GM10266 (cell line): ENCODE data around the gene EPB41.

Experiments
- DNase-seq: peaks from one replicate; pipeline ENCODE4 v3.0.0; 2012; ENCODE audit errors: extremely low spot score
- TF ChIP-seq, protein P1 (sequence below): IDR thresholded peaks from 2 replicates; pipeline ENCODE4 v1.5.1; 2012; ENCODE audit warnings: mild to moderate bottlenecking, low read depth; ENCODE audit not compliant: control insufficient read depth, insufficient read depth; ENCODE audit errors: missing control alignments

Gene EPB41

DNA sequence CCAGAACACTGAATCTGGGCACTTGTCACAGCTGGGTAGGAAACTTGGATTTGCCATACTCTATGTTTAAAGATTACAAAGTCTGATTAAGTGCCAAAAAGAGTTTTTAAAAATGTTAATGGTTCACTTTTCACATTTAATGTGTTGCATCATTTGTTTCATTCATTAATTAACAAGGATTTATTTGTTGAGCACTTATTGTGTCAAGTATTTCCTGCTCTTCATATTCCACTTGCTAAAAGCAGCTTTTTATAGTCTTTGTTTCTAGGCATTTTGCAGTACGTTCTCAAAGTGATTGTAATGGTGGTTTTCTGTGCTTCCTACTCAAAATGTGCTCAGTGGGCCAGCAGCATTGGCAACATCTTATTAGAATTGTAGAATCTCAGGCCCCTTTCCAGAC is 68.7 kb downstream of the EPB41 start:
- DNase-seq: no peak
- TF ChIP-seq, protein P1, sequence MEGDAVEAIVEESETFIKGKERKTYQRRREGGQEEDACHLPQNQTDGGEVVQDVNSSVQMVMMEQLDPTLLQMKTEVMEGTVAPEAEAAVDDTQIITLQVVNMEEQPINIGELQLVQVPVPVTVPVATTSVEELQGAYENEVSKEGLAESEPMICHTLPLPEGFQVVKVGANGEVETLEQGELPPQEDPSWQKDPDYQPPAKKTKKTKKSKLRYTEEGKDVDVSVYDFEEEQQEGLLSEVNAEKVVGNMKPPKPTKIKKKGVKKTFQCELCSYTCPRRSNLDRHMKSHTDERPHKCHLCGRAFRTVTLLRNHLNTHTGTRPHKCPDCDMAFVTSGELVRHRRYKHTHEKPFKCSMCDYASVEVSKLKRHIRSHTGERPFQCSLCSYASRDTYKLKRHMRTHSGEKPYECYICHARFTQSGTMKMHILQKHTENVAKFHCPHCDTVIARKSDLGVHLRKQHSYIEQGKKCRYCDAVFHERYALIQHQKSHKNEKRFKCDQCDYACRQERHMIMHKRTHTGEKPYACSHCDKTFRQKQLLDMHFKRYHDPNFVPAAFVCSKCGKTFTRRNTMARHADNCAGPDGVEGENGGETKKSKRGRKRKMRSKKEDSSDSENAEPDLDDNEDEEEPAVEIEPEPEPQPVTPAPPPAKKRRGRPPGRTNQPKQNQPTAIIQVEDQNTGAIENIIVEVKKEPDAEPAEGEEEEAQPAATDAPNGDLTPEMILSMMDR: no peak

DNA sequence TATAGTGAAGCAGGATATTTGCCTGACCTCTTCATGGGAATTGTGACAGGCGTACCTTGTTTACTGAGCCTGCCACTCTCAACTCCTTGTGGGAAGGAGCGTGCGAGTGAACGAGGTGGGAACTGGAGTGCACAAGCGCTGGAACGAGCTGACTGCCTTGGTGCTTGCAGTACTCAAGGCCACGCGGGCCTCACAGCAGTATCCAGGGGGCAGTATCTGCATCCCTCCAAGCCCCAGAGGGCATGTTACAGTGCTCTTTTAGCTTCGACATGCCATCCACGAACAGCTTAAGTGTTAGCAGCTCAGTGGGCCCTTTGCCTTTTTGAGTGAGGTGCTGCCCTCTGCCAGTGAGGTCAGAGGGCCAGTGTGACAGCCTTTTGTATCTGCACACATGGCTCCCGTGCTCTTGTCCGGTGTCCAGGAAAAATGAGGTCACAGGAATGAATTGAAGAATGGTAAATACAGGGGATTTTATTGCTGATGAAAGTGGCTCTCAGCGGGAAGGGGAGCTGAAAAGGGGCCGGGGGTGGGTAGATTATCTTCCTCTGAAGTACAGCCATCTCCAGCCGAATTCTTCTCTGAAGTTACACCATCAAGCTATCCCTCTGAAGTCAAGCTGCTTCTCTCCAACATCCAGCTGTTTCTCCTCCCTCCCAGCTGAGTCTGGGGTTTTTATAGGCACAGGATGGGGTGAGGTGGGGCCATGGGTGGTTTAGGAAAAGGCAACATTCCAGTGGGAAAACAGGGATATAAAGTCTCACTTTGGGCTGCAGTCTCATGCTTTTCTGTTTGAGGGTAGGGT is 69.3 kb downstream of the EPB41 start:
- DNase-seq: no peak

DNA sequence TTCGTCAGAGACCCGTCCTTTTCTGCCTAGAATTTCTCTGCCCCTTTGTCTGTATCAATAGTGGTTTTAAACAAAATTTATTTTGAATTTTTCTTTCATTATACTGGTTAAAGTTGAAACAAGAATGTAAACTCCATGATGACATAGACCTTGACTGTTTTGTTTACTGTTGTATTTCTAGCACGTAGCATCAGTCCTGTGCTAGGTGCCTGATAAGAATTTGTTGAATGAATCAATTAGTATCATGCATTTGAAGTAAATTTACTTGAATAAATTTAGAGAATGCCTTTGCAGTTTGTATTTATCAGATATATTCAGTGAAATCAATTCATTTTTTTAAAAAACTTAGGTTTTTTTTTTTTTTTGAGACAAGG is 69.9 kb downstream of the EPB41 start:
- TF ChIP-seq, protein P1: no peak
- DNase-seq: no peak

More for the DNA sequence above, 69.3 kb downstream of the EPB41 start:
- TF ChIP-seq, protein P1: no peak

DNA sequence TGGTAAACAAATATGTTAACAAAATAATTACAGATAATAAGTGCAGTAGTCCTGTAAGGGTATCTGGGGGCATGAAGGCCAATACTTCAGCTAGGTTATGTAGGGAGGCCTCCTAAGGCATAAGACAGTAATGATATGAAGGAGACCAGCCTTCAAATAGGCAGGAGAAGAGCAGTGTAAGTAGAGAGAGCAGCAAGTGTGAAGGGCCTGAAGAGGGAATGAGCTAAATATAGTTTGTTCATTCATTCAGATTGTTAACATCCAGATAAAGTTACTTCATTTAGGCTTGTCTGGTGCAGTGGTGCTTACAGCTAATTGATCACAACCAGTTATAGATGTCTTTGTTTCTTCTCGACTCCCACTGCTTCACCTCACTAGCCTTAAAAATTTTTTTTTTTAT is 71.1 kb downstream of the EPB41 start:
- no peak for DNase-seq
- TF ChIP-seq, protein P1: no peak

DNA sequence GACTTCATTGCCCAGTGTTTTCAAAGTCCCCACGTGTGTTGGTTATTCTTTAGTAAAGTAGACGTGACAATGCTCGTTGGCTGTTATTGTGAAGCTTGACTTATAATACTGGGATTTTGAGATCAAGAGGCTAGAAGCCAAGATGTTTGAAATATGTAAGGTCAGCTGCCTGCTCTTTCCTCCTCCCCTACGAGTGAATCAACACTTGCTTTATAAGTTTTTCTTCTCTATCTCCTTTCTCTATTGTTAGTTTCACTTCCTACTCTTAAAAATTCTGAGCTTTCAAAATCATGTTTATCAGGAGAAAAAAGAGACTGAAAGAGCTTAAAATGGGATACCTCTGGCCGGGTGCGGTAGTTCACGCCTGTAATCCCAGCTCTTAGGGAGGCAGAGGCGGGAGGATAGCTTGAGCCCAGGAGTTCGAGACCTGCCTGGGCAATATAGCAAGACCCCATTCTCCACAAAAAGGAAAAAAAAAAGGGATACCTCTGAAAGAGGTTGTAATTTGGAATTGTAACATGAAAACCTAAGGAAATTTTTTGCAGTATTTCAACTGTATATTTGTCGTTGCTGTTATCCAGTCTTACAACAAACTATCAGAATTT is 72.0 kb downstream of the EPB41 start:
- TF ChIP-seq, protein P1: no peak
- peak; percentile 15 for DNase-seq

DNA sequence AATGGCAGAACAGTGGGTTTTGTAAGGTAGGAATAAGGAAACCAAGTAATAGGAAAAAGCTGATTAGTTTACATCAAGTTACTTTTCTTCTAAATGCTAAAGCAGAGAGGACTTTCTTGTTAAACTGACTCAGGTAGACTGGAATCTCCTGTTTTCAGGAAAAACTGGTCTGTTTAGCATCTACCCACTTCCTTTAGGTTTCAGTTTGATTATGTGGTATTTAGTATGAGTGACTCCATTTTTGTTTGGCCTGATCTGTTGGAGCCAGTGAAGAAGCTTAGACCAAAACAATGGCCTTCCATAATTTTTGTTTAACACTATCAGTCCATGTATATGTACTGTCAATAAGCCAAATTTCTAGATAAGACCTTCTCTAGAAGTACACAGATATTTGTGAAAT is 88.4 kb downstream of the EPB41 start:
- TF ChIP-seq, protein P1: no peak
- no peak for DNase-seq

DNA sequence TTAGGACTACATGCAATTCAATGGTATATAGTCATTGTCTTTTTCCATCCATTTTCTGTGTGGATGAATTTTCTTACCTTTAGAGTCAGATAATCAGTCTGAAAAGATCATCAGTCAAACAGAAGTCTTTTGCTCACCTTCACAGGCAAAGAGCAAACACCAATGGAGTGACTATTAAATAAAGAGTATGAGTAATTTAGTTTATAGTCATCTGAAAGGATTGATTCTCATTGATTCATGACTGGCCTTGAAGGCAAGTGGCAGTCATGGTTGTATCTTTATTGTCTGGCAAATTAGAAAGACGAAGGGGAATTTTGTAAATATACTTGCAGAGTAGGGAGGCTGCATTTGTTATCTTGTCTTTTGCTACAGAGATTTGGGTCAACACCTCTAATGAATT is 89.9 kb downstream of the EPB41 start:
- TF ChIP-seq, protein P1: no peak
- DNase-seq: no peak
